Mammary epithelial cell (primary cell): ENCODE results near the gene MAEA.

ENCODE experiments used
- EZH2 ChIP-seq: IDR thresholded peaks from 2 replicates; pipeline ENCODE4 v1.6.1; 2012; ENCODE audit warnings: low read length, inconsistent platforms, borderline replicate concordance
- TF ChIP-seq, protein P1 (sequence below), 2 donors: IDR thresholded peaks in 1 of 2; conservative IDR thresholded peaks in 1 of 2; 2 replicates each; pipeline ENCODE4 v1.5.1; 2011 to 2012; ENCODE audit warnings: inconsistent platforms in 2 of 2, low read length in 2 of 2, mild to moderate bottlenecking in 2 of 2, control low read depth in 1 of 2, low read depth in 1 of 2; ENCODE audit not compliant: insufficient read depth in 1 of 2; ENCODE audit errors: extremely low read depth in 1 of 2

DNA sequence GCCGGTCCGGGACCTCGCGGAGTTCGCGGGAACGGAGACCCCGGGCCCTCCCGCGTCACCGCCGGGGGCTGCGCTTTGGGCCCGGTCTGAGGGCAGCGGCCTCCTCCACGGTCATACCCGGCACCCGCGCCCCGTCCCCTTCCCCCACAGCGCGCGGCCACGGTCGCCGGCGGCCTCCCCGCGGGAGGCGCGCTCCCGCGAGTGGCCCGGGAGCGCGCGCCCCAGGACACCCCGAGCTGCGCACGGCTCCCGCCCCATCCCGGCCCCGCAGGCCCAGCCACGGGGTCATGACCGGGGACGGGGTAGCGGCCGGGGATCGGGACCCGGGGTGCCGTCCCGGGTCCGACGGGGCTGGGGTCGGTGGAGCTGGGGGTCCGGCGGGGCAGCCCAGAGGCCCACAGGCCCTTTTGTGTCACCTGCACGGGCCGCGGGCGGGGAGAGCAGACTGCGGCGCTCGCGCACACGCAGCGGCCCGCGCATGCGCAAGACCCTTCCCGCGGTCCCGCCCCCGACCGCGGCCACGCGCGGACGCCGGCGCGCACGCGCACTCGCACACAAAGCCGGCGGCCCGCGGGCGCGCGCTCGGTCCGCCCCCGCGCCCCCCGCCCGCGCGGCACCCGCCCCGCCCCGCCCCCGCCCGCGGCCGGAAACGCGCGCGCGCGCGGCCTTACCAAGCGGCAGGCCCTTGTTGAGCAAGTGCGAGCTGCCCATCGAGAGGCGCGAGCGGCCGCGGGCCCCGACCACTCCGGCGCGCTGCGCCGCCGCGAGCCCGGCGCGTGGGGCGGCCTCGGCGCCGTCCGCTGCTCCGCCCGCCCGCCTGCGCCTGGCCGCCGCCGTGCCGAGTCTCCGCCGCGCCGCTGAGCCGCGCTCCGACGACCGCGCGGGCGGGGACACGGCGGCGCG lies 41.2 kb upstream of the MAEA start, which contains the start of gene CTBP1:
- TF ChIP-seq, protein P1, sequence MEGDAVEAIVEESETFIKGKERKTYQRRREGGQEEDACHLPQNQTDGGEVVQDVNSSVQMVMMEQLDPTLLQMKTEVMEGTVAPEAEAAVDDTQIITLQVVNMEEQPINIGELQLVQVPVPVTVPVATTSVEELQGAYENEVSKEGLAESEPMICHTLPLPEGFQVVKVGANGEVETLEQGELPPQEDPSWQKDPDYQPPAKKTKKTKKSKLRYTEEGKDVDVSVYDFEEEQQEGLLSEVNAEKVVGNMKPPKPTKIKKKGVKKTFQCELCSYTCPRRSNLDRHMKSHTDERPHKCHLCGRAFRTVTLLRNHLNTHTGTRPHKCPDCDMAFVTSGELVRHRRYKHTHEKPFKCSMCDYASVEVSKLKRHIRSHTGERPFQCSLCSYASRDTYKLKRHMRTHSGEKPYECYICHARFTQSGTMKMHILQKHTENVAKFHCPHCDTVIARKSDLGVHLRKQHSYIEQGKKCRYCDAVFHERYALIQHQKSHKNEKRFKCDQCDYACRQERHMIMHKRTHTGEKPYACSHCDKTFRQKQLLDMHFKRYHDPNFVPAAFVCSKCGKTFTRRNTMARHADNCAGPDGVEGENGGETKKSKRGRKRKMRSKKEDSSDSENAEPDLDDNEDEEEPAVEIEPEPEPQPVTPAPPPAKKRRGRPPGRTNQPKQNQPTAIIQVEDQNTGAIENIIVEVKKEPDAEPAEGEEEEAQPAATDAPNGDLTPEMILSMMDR (conservative IDR thresholded peaks at IDR 0.05 in 1 of 2, IDR thresholded peaks at IDR 0.05 in 1 of 2; ENCODE audit: extremely low read depth in 1 of 2, insufficient read depth in 1 of 2, low read depth in 1 of 2, low read length in 2 of 2), result no peak
- TF ChIP-seq EZH2, result no peak
